COR-L47 (cell line): ENCODE data around the gene SH3D19.
"Not testable (repeated sequence)": the region's sequence is repeated elsewhere in the genome, so short reads cannot be mapped to it uniquely, and the experiment has no call there.

Source experiments
- DNase-seq: peaks from one replicate; lab custom pipeline; 2025; lab: John Stamatoyannopoulos, UW

The SH3D19 gene

GRCh38 chr4:151098979-151099228 lies 226.5 kb downstream of the SH3D19 start:
- no peak for DNase-seq

DNA sequence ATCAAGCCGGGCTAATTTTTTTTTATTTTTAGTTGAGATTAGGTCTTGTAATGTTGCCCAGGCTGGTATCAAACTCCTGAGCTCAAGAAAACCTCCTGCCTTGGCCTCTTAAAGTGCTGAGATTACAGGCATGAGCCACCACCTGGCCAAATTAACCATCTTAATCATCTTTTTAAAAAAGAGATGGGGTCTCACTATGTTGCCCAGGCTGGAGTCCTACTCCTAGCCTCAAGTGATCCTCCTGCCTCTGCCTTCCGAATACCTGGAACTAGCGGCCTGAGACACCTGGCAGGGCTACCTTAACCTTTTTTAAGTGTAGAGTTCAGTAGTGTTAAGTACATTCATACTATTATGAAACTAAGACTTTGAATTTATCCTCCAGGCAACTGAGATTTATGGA lies 227.6 kb downstream of the SH3D19 start:
- DNase-seq, result no peak

DNA sequence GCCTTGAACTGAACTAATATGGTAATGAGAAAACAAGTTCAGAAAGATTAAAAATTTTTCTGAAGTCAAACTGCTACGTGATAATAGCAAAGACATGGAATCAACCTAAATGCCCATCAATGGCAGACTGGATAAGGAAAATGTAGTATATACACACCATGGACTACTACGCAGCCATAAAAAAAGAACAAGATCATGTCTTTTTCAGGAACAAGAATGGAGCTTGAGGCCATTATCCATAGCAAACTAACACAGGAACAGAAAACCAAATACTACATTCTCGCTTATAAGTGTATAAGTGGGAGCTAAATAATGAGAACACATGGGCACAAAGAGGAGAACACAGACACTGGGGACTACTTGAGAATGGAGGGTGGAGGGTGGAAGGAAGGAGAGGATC lies 230.3 kb downstream of the SH3D19 start:
- no peak for DNase-seq

- DNase-seq, result no peak
Measured at GRCh38 chr4:151094290-151094751, 231.1 kb downstream of the SH3D19 start.

- no peak for DNase-seq
Measured at GRCh38 chr4:151093203-151093602, 232.2 kb downstream of the SH3D19 start.

- DNase-seq, result no peak
Measured at GRCh38 chr4:151092488-151092887, 232.9 kb downstream of the SH3D19 start.

DNA sequence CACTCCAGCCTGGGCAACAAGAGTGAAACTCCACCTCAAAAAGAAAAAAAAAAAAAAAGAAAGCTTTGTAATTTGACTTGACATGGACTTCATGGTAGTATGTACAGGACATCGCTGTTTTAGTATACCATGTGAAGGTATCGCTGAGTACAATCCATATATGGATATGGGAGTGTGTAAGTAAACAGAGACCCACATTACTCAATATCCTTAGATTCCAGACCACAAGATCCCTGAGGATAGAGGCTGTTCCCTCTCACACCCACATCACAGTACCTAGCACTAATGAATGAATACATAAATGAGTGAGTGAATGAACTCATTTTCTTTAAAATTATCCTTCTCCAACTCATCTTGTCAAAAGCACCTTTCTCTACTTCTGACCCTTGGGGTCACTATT lies 234.4 kb downstream of the SH3D19 start:
- no peak for DNase-seq

- no peak for DNase-seq
Measured at GRCh38 chr4:151087467-151087866, 237.9 kb downstream of the SH3D19 start.

GRCh38 chr4:151077978-151078377 lies 247.4 kb downstream of the SH3D19 start:
- DNase-seq, result not testable (repeated sequence)

GRCh38 chr4:151074416-151074916 lies 250.9 kb downstream of the SH3D19 start:
- no peak for DNase-seq
